ENCODE data around the gene EPHA7.

The EPHA7 gene

GRCh38 chr6:93419304-93420162, at the start of gene EPHA7:
Gene EPHA7, minus strand, starts transcription at chr6:93419559. Its CDS starts 218 bp downstream, at chr6:93419341.
- DNase-seq (ENCODE audit: low read depth) = peak; percentile 79

- DNase-seq (ENCODE audit: low read depth) = no peak
Observed at GRCh38 chr6:93468291-93468690, 48.9 kb upstream of the EPHA7 start.

- DNase-seq (ENCODE audit: low read depth) = no peak
Observed at GRCh38 chr6:93454533-93454932, 35.2 kb upstream of the EPHA7 start.

- no peak for DNase-seq (ENCODE audit: low read depth)
Observed at GRCh38 chr6:93453956-93454355, 34.6 kb upstream of the EPHA7 start.

- DNase-seq (ENCODE audit: low read depth) = no peak
Observed at GRCh38 chr6:93447874-93448273, 28.5 kb upstream of the EPHA7 start.

GRCh38 chr6:93437491-93437890, 18.1 kb upstream of the EPHA7 start:
- no peak for DNase-seq (ENCODE audit: low read depth)

- peak; percentile 2 for DNase-seq (ENCODE audit: low read depth)
Observed at GRCh38 chr6:93433592-93433991, 14.2 kb upstream of the EPHA7 start.

- peak; percentile 6 for DNase-seq (ENCODE audit: low read depth)
Observed at GRCh38 chr6:93424303-93425064, 5.1 kb upstream of the EPHA7 start.

GRCh38 chr6:93423542-93423941, 4.2 kb upstream of the EPHA7 start:
- DNase-seq (ENCODE audit: low read depth) = peak; percentile 32

GRCh38 chr6:93420163-93420795, 920 bp upstream of the EPHA7 start:
- peak; percentile 4 for DNase-seq (ENCODE audit: low read depth)

- DNase-seq (ENCODE audit: low read depth) = peak; percentile 8
Observed at GRCh38 chr6:93418408-93419303, 703 bp downstream of the EPHA7 start.

- DNase-seq (ENCODE audit: low read depth) = peak; percentile 2
Observed at GRCh38 chr6:93418033-93418407, 1.3 kb downstream of the EPHA7 start.

GRCh38 chr6:93417421-93418013, 1.8 kb downstream of the EPHA7 start:
- peak; percentile 28 for DNase-seq (ENCODE audit: low read depth)

- peak; percentile 29 for DNase-seq (ENCODE audit: low read depth)
Observed at GRCh38 chr6:93416571-93417420, 2.6 kb downstream of the EPHA7 start.

- no peak for DNase-seq (ENCODE audit: low read depth)
Observed at GRCh38 chr6:93413190-93413589, 6.2 kb downstream of the EPHA7 start.

GRCh38 chr6:93412452-93412851, 6.9 kb downstream of the EPHA7 start:
- no peak for DNase-seq (ENCODE audit: low read depth)

GRCh38 chr6:93407186-93407585, 12.2 kb downstream of the EPHA7 start:
- DNase-seq (ENCODE audit: low read depth) = peak; percentile 24

- DNase-seq (ENCODE audit: low read depth) = no peak
Observed at GRCh38 chr6:93403390-93403789, 16.0 kb downstream of the EPHA7 start.

- DNase-seq (ENCODE audit: low read depth) = no peak
Observed at GRCh38 chr6:93398723-93399122, 20.6 kb downstream of the EPHA7 start.

GRCh38 chr6:93394471-93394870, 24.9 kb downstream of the EPHA7 start:
- DNase-seq (ENCODE audit: low read depth) = no peak

All from HS-5 (cell line).